ENCODE measurements around the gene IGFBP1. TPM values are rescaled to one million over a fixed set of nuclear protein-coding genes. Genes with fewer than 3 reads are reported as not detected.

The IGFBP1 gene
- total and polyA plus RNA-seq, 2 of the 13 experiments (the other 11 are each of a cell fraction or from before 2014, with no cell fraction given): 5.4 to 885 TPM

- TF ChIP-seq ZNF709 (CRISPR knock-in tag; IDR thresholded peaks at IDR 0.05) (peak; percentile 99), TRAFD1 (CRISPR knock-in tag; IDR thresholded peaks at IDR 0.05; ENCODE audit: borderline replicate concordance) (0 out of 2 replicates have a peak, but pooled peaks have one; percentile 66), ETV5 (CRISPR knock-in tag; IDR thresholded peaks at IDR 0.05; ENCODE audit: borderline replicate concordance) (peak; percentile 46; the same call in 1 of the 2 replicates), ZMYM3 (CRISPR knock-in tag; IDR thresholded peaks at IDR 0.05) (no peak), ZNF253 (CRISPR knock-in tag; IDR thresholded peaks at IDR 0.05; ENCODE audit: borderline replicate concordance) (peak; percentile 98), ZNF513 (CRISPR knock-in tag; conservative IDR thresholded peaks at IDR 0.05) (peak; percentile 95), MLX (CRISPR knock-in tag; IDR thresholded peaks at IDR 0.05) (peak; percentile 73), PREB (CRISPR knock-in tag; IDR thresholded peaks at IDR 0.05) (no peak), ZNF276 (CRISPR knock-in tag; IDR thresholded peaks at IDR 0.05; ENCODE audit: low read depth) (peak; percentile 65; the same call in 1 of the 2 replicates), KDM3A (CRISPR knock-in tag; IDR thresholded peaks at IDR 0.05; ENCODE audit: low read depth) (peak; percentile 91; the same call in 1 of the 2 replicates), FOXO4 (CRISPR knock-in tag; conservative IDR thresholded peaks at IDR 0.05) (0 out of 2 replicates have a peak, but pooled peaks have one; percentile 79), ZNF761 (CRISPR knock-in tag; conservative IDR thresholded peaks at IDR 0.05) (peak; percentile 91), PBX3 (CRISPR knock-in tag; IDR thresholded peaks at IDR 0.05; ENCODE audit: borderline replicate concordance) (no peak; the same call in 1 of the 2 replicates), ZNF878 (CRISPR knock-in tag; IDR thresholded peaks at IDR 0.05) (peak; percentile 69), HOXA5 (CRISPR knock-in tag; IDR thresholded peaks at IDR 0.05) (peak; percentile 98), BRF2 (CRISPR knock-in tag; IDR thresholded peaks at IDR 0.05) (no peak)
Measured at GRCh38 chr7:45888185-45888992, at the start of gene IGFBP1 (continued).

Measured in HepG2 (cell line).